Large intestine (tissue), 1 donor: Measurements from ENCODE around the gene TSTD2. TPM values are rescaled to one million over a fixed set of nuclear protein-coding genes. Genes with fewer than 3 reads are reported as not detected.

ENCODE experiments used
- polyA plus RNA-seq: library from polyadenylated mRNA; unstranded; fragments of 120-200 nt; gene quantifications from one replicate; pipeline ENCODE4 v1.2.1, GENCODE V29; 2013

Gene TSTD2
- polyA plus RNA-seq, 1 donor = 21.2 TPM

Other genes with a start within 250 kb of the TSTD2 start
- gene TDRD7, start 221.3 kb downstream of the TSTD2 start, polyA plus RNA-seq = 23.0 TPM
- 8.9 TPM for gene TMOD1, start 131.7 kb downstream of the TSTD2 start, polyA plus RNA-seq
- gene NCBP1, start 453 bp upstream of the TSTD2 start, polyA plus RNA-seq = 30.7 TPM
- gene XPA, start 64.0 kb upstream of the TSTD2 start, polyA plus RNA-seq = 22.6 TPM
- 0.01 TPM for gene FOXE1, start 219.9 kb upstream of the TSTD2 start, polyA plus RNA-seq